GM19372 (cell line): Measurements from ENCODE around the gene PABPC1L2A.
"Not testable (repeated sequence)": the region's sequence is repeated elsewhere in the genome, so short reads cannot be mapped to it uniquely, and the experiment has no call there.

Source experiments
- ATAC-seq: cut with Tn5 transposase; IDR thresholded peaks from one replicate; pipeline ENCODE4 v1.9.1; 2021; ENCODE audit warnings: mild to moderate bottlenecking, low read depth, moderate library complexity; ENCODE audit not compliant: unreplicated experiment

PABPC1L2A gene

DNA sequence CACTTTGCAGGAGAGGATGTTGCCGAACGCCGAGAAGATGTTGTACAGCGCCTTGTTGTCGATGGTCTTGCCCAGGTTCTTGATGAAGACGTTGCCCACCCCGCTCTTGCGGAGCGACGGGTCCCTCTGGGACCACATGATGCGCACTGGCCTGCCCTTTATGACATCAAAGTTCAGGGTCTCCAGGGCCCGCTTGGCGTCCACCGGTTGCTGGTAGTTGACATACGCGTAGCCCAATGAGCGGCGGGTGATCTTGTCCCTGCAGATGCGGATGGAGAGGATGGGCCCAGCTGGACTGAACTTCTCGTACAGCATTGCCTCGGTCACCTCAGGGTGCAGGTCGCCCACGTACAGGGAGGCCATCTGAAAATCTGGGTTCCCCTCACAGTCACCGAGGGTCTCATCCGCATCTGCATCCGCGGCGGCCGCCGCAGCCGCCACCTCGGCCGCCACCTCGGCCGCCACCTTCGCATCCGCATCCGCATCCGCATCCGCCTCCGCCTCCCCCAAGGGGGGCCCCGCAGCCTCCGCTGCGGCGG lies at the start of gene PABPC1L2A:
TSS of gene PABPC1L2A (minus strand) at position 489 of the 539 bp plus-strand sequence. CDS start at position 363, 126 bp downstream.
- not testable (repeated sequence) for ATAC-seq

DNA sequence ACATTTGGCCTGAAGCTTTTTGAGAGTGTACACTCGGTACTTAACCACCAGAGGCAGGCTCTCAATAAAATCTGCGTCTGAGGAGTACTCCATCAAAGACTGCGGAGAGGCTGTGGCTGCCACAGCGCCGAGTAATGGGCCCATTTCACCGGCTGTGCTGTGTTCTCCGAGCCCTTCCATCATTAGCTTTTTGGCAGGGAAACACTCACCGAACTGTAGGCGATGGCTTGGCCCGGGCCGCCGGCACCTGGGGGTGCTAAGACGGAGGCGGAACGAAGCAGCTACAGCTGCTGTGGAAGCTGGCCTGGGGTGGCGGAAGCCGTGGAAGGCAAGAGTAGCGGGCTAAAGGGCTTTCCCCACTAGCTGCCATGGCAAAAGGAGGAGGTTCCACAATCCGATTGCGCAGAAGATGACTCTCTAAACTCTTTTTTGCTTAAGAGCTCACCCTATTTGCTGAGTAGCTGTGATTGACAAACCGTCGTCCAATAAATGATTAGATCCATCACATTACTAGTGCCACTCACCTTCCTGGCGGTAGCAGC lies 48.5 kb upstream of the PABPC1L2A start:
- ATAC-seq = no peak

DNA sequence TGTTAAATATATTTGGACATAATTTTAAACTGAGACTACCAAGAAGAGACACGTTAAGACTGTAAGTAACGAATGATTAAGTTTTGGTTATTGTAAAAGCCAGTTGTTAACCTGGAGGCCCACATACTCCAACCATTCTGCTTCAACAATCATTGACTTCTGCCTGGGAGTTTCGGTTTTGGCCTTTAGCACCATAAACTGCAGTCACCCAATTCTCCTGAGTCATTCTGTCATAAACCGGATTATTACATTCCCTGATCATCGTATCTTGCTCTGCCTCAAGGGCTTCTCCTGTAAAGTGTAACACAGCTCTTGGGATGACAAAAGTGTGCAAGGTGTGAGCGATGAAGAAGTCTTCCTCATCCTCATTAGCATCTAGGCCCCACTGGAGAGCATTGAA lies 46.9 kb upstream of the PABPC1L2A start:
- no peak for ATAC-seq

DNA sequence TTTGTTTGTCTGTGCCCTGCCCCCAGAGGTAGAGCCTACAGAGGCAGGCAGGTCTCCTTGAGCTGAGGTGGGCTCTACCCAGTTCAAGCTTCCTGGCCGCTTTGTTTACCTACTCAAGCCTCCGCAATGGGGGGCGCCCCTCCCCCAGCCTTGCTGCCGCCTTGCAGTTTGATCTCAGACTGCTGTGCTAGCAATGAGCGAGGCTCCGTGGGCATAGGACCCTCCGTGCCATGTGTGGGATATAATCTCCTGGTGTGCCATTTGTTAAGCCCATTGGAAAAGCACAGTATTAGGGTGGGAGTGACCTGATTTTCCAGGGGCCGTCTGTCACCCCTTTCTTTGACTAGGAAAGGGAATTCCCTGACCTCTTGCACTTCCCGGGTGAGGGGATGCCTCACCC lies 20.2 kb upstream of the PABPC1L2A start:
- not testable (repeated sequence) for ATAC-seq

DNA sequence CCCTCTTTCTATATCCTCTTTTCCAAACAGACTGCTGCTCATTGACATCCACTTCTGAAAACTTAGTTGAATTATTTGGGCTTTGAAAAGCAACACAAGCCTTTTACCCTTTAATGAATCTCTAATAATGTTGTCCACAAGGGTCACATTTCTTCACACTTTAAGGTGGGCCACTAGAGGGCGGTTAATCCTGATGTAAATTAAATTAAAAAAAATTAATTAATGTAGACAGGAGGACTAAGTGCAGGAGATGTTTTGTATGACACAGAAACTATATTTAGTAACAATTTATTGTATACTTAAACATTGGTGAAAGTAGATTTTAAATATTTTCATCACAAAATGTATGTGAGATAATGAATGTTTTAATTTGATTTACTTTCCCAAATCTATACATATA lies 7.5 kb upstream of the PABPC1L2A start:
- ATAC-seq = not testable (repeated sequence)

DNA sequence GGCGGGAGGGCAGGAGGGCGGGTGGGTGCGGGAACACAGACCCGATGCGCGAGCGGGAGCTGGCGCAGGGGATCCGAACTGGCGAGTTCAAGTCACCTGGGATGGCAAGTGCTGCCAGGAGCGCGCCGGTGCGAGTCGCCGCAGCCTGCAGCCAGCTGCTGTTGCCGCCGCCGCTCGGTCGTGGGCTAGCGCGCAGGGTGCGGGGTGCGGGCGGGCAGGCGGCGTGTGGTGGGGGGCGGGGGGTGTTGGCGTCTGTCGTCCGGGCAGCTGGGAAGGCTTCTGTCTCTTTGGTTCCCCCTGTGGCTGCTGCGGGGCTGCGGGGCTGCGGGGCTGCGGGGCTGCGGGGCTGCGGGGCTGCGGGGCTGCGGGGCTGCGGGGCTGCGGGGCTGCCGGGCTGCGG lies 572 bp upstream of the PABPC1L2A start:
- not testable (repeated sequence) for ATAC-seq

DNA sequence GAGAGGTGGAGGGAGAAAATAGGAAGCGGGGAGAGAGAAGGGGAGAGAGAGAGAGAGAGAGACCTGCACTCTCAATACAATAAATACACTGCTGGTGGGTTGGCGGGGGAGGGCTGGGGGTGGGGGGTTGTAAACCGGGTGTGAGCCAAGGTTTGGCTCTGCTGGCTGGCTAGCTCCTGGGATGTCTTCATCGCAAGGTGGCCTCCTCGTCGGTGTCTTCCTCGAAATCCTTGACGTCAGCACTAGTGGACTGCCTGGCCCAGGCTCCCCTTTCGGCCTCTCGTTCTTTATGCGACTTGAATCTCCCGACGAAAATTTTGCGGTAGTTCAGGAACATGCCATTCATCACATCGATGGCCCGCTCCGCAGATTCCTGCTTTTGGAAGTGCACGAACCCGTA lies 715 bp downstream of the PABPC1L2A start:
- ATAC-seq = not testable (repeated sequence)

DNA sequence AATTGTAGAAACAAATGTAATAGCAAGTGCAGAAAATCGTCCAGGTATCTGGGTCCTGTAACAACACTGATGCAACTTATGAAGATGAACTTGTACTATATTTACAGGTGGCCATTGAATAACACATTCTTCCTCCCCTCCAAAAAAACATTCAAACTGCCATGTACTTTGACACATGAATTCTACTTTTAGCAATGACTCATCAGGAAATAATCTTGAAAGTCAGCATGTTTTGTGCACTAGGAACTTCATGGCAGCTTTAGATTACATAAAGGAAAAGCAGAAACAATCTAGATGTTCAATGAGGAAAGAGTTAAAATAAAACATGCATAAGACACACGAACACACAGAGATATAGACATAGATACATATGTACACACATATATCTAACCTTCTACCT lies 2.5 kb downstream of the PABPC1L2A start:
- ATAC-seq = no peak

DNA sequence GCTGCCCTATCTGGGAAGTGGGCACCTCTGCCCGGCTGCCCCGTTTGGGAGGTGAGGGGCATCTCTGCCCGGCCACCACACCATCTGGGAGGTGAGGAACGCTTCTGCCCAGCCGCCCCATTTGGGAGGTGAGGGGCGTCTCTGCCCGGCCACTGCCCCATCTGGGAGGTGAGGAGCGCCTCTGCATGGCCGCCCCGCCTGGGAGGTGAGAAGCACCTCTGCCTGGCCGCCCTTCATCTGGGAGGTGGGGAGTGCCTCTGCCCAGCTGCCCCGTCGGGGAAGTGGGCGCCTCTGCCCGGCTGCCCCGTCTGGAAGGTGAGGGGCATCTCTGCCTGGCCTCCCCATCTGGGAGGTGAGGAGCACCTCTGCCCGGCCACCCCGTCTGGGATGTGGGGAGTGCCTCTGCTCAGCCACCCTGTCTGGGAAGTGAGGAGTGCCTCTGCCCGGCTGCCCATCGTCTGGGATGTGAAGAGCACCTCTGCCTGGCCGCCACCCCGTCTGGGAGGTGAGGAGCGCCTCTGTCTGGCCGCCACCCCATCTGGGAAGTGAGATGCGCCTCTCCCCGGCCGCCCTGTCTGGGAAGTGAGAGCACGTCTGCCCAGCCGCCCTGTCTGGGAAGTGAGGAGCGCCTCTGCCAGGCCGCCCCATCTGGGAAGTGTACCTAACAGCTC lies 9.8 kb downstream of the PABPC1L2A start:
- ATAC-seq = no peak

DNA sequence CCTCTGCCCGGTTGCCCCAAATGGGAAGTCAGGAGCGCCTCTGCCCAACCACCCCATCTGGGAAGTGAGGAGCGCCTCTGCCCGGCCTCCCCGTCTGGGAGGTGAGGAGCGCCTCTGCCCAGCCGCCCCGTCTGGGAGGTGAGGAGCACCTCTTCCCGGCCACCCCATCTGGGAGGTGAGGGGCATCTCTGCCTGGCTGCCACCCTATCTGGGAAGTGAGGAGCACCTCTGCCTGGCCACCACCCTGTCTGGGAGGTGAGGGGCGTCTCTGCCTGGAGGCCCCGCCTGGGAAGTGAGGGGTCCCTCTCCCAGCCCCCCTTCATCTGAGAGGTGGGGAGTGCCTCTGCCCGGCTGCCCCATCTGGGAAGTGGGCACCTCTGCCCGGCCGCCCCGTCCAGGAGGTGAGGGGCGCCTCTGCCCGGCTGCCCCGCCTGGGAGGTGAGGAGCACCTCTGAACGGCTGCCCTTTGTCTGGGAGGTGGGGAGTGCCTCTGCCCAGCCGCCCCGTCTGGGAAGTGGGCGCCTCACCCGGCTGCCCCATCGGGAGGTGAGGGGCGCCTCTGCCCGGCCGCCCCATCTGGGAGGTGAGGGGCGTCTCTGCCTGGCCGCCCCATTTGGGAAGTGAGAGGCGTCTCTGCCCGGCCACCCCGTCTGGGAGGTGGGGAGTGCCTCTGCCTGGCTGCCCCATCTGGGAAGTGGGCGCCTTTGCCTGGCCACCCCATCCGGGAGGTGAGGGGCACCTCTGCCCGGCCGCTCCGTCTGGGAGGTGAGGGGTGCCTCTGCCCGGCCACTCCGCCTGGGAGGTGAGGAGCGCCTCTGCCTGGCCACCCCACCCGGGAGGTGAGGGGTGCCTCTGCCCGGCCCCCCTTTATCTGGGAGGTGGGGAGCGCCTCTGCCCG lies 10.6 kb downstream of the PABPC1L2A start:
- ATAC-seq = no peak

DNA sequence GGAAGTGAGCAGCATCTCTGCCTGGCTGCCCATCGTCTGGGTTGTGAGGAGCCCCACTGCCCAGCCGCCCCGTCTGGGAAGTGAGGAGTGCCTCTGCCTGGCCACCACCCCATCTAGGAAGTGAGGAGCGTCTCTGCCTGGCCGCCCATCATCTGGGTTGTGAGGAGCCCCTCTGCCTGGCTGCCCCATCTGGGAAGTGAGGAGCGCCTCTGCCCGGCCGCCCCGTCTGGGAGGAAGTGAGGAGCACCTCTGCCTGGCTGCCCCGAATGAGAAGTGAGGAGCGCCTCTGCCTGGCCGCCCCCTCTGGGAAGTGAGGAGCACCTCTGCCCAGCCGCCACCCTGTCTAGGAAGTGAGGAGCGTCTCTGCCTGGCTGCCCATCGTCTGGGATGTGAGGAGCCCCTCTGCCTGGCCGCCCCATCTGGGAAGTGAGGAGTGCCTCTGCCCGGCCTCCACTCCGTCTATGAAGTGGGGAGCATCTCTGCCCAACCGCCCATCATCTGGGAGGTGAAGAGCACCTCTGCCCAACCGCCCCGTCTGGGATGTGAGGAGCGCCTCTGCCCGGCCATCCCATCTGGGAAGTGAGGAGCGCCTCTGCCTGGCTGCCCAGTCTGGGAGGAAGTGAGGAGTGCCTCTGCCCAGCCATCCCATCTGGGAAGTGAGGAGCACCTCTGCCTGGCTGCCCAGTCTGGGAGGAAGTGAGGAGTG lies 11.4 kb downstream of the PABPC1L2A start:
- not testable (repeated sequence) for ATAC-seq

DNA sequence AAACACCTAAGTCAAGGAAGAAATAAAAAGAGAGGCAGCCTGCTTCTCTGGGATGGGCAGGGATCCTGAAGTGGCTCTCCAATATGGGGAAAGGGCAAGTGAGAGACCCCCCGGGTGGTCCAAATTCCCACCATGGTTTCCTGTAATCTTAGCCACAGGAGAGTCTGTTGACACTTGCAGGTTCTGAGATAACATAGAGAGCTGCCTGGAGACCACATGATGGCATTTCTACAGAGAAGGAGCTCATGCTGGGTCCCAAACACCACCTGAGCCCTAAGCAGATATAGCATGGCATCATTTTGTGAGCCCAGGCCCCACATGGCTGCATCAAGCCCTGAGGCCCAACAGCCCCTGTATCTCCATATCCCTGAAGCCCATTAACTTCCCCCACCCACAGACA lies 50.4 kb downstream of the PABPC1L2A start:
- ATAC-seq = no peak
